ENCODE data around the gene NRG3.

NRG3 gene

DNA sequence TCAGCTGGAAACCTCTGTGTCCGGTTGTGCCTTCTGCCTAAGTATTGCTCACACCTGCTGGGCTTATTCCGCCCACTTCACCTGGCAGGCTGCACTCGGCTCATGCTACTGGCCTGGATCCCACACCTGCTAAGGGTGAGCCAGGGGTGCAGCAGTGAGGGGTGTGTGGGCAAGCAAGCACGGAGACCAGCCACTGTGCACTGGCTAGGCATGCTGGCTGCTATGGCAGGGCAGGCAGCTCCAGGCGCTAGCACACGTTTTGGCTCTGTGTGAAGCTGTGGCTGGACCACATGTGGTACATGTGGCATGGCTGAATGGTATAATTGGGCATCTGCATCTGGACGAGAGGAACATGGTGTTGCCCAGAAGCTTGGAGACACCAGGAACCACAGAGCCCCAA, 940.7 kb downstream of the NRG3 start (continued):
- TF ChIP-seq, protein P1, sequence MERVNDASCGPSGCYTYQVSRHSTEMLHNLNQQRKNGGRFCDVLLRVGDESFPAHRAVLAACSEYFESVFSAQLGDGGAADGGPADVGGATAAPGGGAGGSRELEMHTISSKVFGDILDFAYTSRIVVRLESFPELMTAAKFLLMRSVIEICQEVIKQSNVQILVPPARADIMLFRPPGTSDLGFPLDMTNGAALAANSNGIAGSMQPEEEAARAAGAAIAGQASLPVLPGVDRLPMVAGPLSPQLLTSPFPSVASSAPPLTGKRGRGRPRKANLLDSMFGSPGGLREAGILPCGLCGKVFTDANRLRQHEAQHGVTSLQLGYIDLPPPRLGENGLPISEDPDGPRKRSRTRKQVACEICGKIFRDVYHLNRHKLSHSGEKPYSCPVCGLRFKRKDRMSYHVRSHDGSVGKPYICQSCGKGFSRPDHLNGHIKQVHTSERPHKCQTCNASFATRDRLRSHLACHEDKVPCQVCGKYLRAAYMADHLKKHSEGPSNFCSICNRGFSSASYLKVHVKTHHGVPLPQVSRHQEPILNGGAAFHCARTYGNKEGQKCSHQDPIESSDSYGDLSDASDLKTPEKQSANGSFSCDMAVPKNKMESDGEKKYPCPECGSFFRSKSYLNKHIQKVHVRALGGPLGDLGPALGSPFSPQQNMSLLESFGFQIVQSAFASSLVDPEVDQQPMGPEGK (CRISPR knock-in tag; IDR thresholded peaks at IDR 0.05; ENCODE audit: borderline replicate concordance), result no peak
- TF ChIP-seq ZFP3 (CRISPR knock-in tag; IDR thresholded peaks at IDR 0.05), result no peak
- TF ChIP-seq, protein P2, sequence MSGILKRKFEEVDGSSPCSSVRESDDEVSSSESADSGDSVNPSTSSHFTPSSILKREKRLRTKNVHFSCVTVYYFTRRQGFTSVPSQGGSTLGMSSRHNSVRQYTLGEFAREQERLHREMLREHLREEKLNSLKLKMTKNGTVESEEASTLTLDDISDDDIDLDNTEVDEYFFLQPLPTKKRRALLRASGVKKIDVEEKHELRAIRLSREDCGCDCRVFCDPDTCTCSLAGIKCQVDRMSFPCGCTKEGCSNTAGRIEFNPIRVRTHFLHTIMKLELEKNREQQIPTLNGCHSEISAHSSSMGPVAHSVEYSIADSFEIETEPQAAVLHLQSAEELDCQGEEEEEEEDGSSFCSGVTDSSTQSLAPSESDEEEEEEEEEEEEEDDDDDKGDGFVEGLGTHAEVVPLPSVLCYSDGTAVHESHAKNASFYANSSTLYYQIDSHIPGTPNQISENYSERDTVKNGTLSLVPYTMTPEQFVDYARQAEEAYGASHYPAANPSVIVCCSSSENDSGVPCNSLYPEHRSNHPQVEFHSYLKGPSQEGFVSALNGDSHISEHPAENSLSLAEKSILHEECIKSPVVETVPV (CRISPR knock-in tag; IDR thresholded peaks at IDR 0.05), result no peak
- no peak for TF ChIP-seq TOX (CRISPR knock-in tag; IDR thresholded peaks at IDR 0.05; ENCODE audit: borderline replicate concordance)
- no peak for TF ChIP-seq GLIS3 (CRISPR knock-in tag; IDR thresholded peaks at IDR 0.05)
- no peak for TF ChIP-seq RARB (CRISPR knock-in tag; IDR thresholded peaks at IDR 0.05)
- TF ChIP-seq ZNF70 (CRISPR knock-in tag; IDR thresholded peaks at IDR 0.05), result no peak
- no peak for TF ChIP-seq ARNTL (CRISPR knock-in tag; IDR thresholded peaks at IDR 0.05; ENCODE audit: borderline replicate concordance, low read depth)
- TF ChIP-seq CSDC2 (CRISPR knock-in tag; IDR thresholded peaks at IDR 0.05), result no peak
- no peak for TF ChIP-seq ISL1 (CRISPR knock-in tag; IDR thresholded peaks at IDR 0.05)
- no peak for TF ChIP-seq ZNF565 (CRISPR knock-in tag; conservative IDR thresholded peaks at IDR 0.05; ENCODE audit: low read depth)
- no peak for TF ChIP-seq SNAI2 (CRISPR knock-in tag; IDR thresholded peaks at IDR 0.05)
- TF ChIP-seq OSR1 (CRISPR knock-in tag; IDR thresholded peaks at IDR 0.05), result no peak

DNA sequence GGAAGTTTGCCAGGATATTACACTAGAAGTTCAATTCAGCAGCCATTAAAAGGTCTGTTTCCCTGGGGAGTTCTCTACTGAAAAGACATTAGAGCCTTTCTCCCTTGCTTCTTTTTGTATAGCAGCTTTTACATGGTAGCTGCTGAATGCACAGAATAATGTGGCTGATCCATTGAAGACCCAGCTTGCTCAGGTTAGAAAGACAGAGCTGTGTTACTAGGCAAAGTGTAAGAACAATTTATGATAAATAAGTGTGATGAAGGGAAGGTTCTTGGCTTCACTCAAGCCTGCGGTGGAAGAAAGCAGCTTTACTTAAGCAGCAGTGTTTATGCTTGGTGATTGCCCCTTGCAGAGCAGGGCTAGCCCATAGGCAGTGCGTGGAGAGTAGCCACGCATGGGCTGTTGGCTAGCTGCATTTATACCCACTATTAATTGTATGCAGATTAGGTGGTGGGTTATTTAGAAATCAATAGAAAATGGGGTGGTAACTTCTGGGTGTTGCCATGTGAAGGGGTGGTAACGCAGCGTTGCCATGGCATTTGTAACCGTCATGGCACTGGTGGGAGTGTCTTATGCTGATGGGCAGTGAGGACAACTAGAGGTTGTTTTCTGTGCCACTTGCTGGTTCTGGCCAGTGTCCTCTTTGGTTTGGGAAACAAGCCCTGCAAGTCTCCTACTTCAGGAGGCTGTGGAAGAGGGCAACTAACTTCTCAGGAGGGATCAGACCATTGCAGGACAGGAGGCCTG, 942.9 kb downstream of the NRG3 start:
- ATAC-seq, result no peak
- TF ChIP-seq ZFP30 (CRISPR knock-in tag; IDR thresholded peaks at IDR 0.05), result no peak
- TF ChIP-seq, protein P3, sequence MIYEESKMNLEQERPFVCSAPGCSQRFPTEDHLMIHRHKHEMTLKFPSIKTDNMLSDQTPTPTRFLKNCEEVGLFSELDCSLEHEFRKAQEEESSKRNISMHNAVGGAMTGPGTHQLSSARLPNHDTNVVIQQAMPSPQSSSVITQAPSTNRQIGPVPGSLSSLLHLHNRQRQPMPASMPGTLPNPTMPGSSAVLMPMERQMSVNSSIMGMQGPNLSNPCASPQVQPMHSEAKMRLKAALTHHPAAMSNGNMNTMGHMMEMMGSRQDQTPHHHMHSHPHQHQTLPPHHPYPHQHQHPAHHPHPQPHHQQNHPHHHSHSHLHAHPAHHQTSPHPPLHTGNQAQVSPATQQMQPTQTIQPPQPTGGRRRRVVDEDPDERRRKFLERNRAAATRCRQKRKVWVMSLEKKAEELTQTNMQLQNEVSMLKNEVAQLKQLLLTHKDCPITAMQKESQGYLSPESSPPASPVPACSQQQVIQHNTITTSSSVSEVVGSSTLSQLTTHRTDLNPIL (CRISPR knock-in tag; IDR thresholded peaks at IDR 0.05; ENCODE audit: low read depth), result no peak
- TF ChIP-seq, protein P2 (CRISPR knock-in tag; IDR thresholded peaks at IDR 0.05), result no peak
- TF ChIP-seq, protein P4, sequence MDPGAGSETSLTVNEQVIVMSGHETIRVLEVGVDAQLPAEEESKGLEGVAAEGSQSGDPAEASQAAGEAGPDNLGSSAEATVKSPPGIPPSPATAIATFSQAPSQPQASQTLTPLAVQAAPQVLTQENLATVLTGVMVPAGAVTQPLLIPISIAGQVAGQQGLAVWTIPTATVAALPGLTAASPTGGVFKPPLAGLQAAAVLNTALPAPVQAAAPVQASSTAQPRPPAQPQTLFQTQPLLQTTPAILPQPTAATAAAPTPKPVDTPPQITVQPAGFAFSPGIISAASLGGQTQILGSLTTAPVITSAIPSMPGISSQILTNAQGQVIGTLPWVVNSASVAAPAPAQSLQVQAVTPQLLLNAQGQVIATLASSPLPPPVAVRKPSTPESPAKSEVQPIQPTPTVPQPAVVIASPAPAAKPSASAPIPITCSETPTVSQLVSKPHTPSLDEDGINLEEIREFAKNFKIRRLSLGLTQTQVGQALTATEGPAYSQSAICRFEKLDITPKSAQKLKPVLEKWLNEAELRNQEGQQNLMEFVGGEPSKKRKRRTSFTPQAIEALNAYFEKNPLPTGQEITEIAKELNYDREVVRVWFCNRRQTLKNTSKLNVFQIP (CRISPR knock-in tag; IDR thresholded peaks at IDR 0.05; ENCODE audit: borderline replicate concordance, low read depth), result no peak
- no peak for TF ChIP-seq ZNF565 (CRISPR knock-in tag; conservative IDR thresholded peaks at IDR 0.05; ENCODE audit: low read depth)
- no peak for TF ChIP-seq ARNTL (CRISPR knock-in tag; IDR thresholded peaks at IDR 0.05; ENCODE audit: borderline replicate concordance, low read depth)
- no peak for TF ChIP-seq ISL1 (CRISPR knock-in tag; IDR thresholded peaks at IDR 0.05)
- TF ChIP-seq CSDC2 (CRISPR knock-in tag; IDR thresholded peaks at IDR 0.05), result no peak
- no peak for TF ChIP-seq RARB (CRISPR knock-in tag; IDR thresholded peaks at IDR 0.05)
- TF ChIP-seq BACH2 (CRISPR knock-in tag; IDR thresholded peaks at IDR 0.05; ENCODE audit: borderline replicate concordance), result no peak
- TF ChIP-seq ZFP3 (CRISPR knock-in tag; IDR thresholded peaks at IDR 0.05), result no peak
- TF ChIP-seq, protein P1 (CRISPR knock-in tag; IDR thresholded peaks at IDR 0.05; ENCODE audit: borderline replicate concordance), result no peak
- no peak for TF ChIP-seq TCF4 (CRISPR knock-in tag; IDR thresholded peaks at IDR 0.05; ENCODE audit: borderline replicate concordance)
- TF ChIP-seq PPARA (CRISPR knock-in tag; IDR thresholded peaks at IDR 0.05; ENCODE audit: borderline replicate concordance), result no peak
- TF ChIP-seq ESRRG (CRISPR knock-in tag; IDR thresholded peaks at IDR 0.05), result no peak
- no peak for TF ChIP-seq SNAI2 (CRISPR knock-in tag; IDR thresholded peaks at IDR 0.05)
- no peak for TF ChIP-seq TOX (CRISPR knock-in tag; IDR thresholded peaks at IDR 0.05; ENCODE audit: borderline replicate concordance)
- TF ChIP-seq ZNF70 (CRISPR knock-in tag; IDR thresholded peaks at IDR 0.05), result no peak
